Lower leg skin (tissue), 3 donors: ENCODE data around the gene NME5.

Source experiments
- CTCF ChIP-seq, 3 donors: fragments of 450-650 bp; IDR thresholded peaks; one replicate each; pipeline ENCODE4 v1.5.1; 2016; ENCODE audit warnings: antibody characterized with exemption in 3 of 3, mild to moderate bottlenecking in 3 of 3, moderate library complexity in 2 of 3
- POLR2A ChIP-seq, 2 donors: fragments of 450-650 bp; IDR thresholded peaks; one replicate each; pipeline ENCODE4 v1.6.1; 2016 to 2017; ENCODE audit warnings: antibody characterized with exemption in 2 of 2, mild to moderate bottlenecking in 1 of 2, moderate library complexity in 1 of 2

GRCh38 chr5:138163721-138164120 lies 24.5 kb upstream of the NME5 start:
- TF ChIP-seq CTCF (IDR thresholded peaks at IDR 0.05) (no peak), POLR2A (IDR thresholded peaks at IDR 0.05) (no peak)
